Peyer's patch (tissue), 4 donors: ENCODE data around the gene UGT1A6.

Experiments
- CTCF ChIP-seq, 6 experiments: fragments of 450-650 bp in 4 of 6; fragments of 200-600 bp in 2 of 6; sonication (generic) in 1 of 6; IDR thresholded peaks; one replicate each; pipeline ENCODE4 v1.5.1; 2017 to 2019; ENCODE audit warnings: antibody characterized with exemption in 6 of 6, mild to moderate bottlenecking in 3 of 6, moderate library complexity in 1 of 6
- POLR2A ChIP-seq, 2 donors: fragments of 450-650 bp; IDR thresholded peaks; one replicate each; pipeline ENCODE4 v1.5.1; 2017; ENCODE audit warnings: antibody characterized with exemption in 2 of 2, mild to moderate bottlenecking in 2 of 2, moderate library complexity in 2 of 2

- TF ChIP-seq POLR2A (IDR thresholded peaks at IDR 0.05) (no peak), CTCF (IDR thresholded peaks at IDR 0.05) (no peak)
Measured at GRCh38 chr2:233791883-233792329, 99.2 kb downstream of the UGT1A6 start.
